Neuron (in vitro differentiated cells): ENCODE data around the gene GAST.
"Not testable (repeated sequence)": the region's sequence is repeated elsewhere in the genome, so short reads cannot be mapped to it uniquely, and the experiment has no call there.

Experiments
- H2AFZ ChIP-seq: one replicate; pipeline ENCODE4 v1.6.1; 2013; ENCODE audit warnings: low read depth, mild to moderate bottlenecking, inconsistent platforms, low read length, moderate library complexity
- H3K27me3 ChIP-seq: one replicate; pipeline ENCODE4 v1.6.1; 2013; ENCODE audit warnings: low read length; ENCODE audit not compliant: insufficient read depth
- H3K36me3 ChIP-seq: one replicate; pipeline ENCODE4 v1.6.1; 2013; ENCODE audit warnings: low read length; ENCODE audit not compliant: insufficient read depth
- H3K4me1 ChIP-seq: one replicate; pipeline ENCODE4 v1.6.1; 2013; ENCODE audit warnings: low read length; ENCODE audit not compliant: insufficient read depth
- H3K4me3 ChIP-seq: 2 replicates; pipeline ENCODE4 v1.5.1; 2013; ENCODE audit warnings: mild to moderate bottlenecking, low read length, moderate library complexity
- H3K9me3 ChIP-seq: one replicate; pipeline ENCODE4 v1.6.1; 2013; ENCODE audit warnings: low read length

Gene GAST, protein sequence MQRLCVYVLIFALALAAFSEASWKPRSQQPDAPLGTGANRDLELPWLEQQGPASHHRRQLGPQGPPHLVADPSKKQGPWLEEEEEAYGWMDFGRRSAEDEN

DNA sequence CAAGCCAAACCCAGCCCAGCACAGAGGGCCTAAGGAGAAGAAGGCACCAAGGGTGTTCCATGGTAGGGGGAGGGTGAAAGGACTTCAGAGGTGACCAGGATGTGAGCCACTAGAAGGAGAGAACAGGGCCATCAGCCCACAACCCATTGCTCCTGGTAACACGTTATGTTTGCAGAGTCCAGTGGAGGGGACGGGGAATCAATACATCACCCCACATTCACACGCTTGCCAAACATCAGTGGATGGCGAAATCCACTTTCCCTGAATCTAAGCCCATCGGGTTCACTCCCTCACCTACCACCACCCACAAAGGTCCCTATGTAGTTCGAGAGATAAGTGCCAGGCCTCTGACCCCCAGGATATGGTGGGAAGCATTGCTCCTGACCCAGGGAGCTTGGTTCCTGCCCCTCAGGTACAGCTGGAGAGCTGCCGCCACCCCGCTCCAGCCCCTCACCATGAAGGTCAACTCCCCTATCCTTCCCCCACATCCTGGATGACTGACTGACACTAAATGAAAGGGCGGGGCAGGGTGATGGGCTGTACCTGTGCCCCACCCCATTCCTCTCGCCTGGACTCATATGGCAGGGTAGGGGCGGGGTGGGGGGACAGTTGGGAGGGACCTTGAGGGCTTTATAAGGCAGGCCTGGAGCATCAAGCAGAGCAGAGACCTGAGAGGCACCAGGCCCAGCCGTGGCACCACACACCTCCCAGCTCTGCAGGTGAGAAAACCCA lies at the start of gene GAST:
Gene GAST (plus strand): TSS at position 663 of the 732 bp plus-strand sequence. CDS start 3,106 bp downstream, outside the sequence.
- no peak within 1 kb of the TSS for H3K4me3 ChIP-seq
- H3K36me3 ChIP-seq = no peaks in the 10 kb centered on the region
- H3K27me3 ChIP-seq = peaks cover 2% of the 10 kb centered on the region
- H3K9me3 ChIP-seq = peaks cover 3% of the 10 kb centered on the region
- H3K4me1 ChIP-seq = peaks cover 10% of the 10 kb centered on the region
- H2AFZ ChIP-seq = no peak within 1 kb of the TSS

DNA sequence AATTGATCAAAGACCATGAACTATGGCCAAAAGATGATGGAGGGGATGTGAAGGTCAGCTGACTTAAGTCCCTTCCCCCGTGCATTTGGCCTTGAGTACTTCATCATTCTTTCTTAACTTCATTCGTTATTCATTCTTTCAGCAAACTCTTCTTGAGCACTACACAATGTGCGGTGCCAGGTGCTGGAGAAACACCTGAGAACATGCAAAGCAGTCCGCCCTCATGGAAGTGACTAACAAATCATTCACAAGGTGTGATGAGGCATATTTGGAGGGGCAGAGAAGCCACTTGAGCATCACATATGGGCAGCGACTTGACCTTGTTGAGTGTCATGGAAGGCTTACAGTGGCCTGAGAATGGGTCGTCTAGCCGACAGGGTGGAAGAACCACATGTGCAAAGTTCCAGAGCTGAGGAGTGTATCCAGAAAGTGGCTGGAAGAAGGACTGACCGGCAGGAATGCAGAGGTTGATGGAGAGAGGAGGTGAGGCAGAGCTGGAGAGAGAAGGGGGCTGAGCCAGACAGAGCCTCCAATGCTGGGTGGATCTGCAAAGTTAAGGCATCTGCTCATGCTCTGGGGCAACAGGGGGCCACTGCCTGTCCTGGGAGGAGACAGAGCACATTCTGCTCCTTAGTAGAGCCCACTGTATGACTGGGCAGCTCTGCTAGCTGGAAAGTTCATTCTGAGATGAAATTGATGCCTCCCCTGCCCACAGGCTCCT lies 48.5 kb upstream of the GAST start:
- H3K36me3 ChIP-seq = no peaks in the 10 kb centered on the region
- H3K4me3 ChIP-seq = no peak overlapping the region
- peaks cover 15% of the 10 kb centered on the region for H3K4me1 ChIP-seq
- H3K9me3 ChIP-seq = no peaks in the 10 kb centered on the region
- no peak overlapping the region for H2AFZ ChIP-seq
- peaks cover 9% of the 10 kb centered on the region for H3K27me3 ChIP-seq

DNA sequence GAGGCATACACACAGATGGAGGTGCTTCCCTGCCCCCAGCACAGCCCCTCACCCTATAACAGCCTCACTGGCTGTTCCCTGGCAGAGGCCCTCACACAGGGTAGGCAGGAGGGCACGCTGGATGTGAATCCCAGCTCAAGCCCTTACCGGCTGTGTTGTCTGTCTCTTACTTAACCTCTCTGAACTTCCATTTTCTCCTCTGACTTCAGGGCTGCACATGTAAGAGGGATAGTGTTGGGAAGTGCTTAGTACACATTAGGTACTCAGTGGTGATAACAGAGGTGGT lies 48.0 kb upstream of the GAST start:
- no peaks in the 10 kb centered on the region for H3K36me3 ChIP-seq
- H3K4me3 ChIP-seq = no peak overlapping the region
- peaks cover 15% of the 10 kb centered on the region for H3K4me1 ChIP-seq
- H2AFZ ChIP-seq = no peak overlapping the region
- H3K27me3 ChIP-seq = peaks cover 5% of the 10 kb centered on the region
- no peaks in the 10 kb centered on the region for H3K9me3 ChIP-seq

DNA sequence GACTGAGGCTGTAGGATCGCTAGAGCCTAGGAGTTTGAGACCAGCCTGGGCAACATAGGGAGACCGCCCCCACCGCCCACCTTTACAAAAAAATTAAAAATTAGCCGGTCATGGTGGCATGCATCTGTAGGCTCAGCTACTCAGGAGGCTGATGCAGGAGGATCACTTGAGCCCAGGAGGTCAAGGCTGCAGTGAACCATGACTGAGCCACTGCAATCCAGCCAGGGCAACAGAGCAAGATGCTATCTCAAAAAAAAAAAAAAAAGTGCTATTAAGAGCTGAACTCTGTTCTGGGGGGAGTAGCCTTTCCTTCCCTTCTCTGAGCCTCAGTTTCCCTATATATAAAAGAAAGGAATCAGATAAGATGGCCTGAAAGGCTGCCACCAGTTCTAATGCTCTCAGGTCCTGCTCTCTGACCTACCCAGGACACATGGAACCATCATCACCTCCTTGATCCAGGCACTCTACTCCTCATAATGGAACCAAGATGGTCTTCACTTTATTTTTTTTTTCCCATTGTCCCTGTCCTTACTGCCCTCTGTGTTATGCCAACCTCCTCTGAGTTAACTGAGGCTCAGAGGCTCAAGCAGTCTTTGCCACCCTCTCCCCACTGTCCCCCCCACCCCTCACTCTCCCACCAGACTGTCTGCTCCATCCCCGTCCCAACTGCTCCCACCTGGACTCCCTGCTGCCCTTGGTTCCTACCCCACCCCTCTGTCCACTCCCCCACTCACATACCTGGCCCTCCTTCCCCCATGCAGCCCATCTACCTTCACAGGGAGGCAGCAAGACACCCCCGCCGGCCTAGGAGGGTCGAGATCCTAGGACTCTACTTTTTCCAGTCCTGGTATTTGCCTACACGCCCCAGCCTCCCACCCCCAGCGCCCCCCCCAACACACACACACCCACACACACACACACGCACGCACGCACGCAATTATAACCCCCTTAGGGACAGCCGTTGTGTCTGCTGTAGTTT lies 47.3 kb upstream of the GAST start:
- Histone ChIP-seq H3K36me3 (no peaks in the 10 kb centered on the region), H3K27me3 (peaks cover 5% of the 10 kb centered on the region), H3K4me1 (peaks cover 15% of the 10 kb centered on the region), H3K9me3 (no peaks in the 10 kb centered on the region), H3K4me3 (no peak overlapping the region), H2AFZ (no peak overlapping the region)

DNA sequence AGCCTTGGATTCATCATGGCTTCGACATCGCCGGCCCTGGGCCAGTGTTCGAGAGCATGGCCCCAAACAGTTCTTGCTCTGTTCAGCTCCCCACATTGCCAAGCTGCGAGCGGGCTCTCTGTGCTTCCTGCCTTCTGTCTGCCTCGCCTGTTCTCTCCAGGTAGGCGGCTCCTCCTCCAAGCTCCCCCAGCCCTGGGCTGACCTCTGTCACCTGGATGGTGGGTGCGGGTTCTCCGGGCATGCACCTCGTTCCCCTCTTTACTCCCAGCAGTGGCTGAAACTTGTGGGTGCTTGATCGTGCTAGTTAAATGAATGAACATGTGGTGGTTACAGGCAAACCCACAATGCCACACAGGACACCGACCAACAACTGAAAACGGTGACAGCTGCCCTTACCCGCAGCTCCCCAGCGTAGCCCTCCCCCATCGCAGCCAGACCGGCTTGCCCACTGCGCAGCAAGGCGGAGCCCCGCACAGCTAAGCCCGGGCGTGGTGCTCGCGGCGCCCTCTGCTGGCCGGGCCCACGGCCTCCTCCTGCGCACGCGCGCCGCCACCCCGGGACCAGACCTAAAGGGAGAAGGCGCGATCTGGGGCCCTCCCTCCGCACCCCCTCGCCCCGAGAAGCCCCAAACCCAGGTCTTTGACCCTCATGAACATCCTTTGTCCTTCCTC lies 46.4 kb upstream of the GAST start:
- Histone ChIP-seq H3K27me3 (peaks cover 5% of the 10 kb centered on the region), H2AFZ (peak overlapping the region; percentile 89), H3K9me3 (no peaks in the 10 kb centered on the region), H3K4me3 (peak overlapping the region; percentile 48), H3K36me3 (no peaks in the 10 kb centered on the region), H3K4me1 (peaks cover 15% of the 10 kb centered on the region)

DNA sequence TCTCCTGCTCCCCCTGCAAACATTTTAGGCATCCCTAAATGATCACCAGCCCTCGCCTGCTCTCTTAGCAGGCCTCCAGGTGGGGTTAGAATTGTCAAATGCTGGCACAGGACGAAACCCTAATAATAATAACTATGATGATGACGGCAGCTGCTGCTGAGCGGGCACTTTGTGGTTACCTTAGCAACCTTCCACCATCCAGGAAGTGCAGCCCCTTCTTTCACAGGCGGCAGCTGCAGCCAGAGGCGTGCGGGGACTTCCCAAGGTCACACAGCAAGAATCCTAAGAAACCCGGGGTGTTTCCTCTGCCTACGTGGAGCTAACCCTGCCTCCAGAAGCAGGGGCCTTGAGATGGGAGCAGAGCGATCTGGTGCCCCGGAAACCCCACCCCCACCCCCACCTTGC lies 45.9 kb upstream of the GAST start:
- no peaks in the 10 kb centered on the region for H3K9me3 ChIP-seq
- H3K4me1 ChIP-seq = peaks cover 15% of the 10 kb centered on the region
- H3K27me3 ChIP-seq = peaks cover 5% of the 10 kb centered on the region
- no peaks in the 10 kb centered on the region for H3K36me3 ChIP-seq
- peak overlapping the region; percentile 48 for H3K4me3 ChIP-seq
- peak overlapping the region; percentile 89 for H2AFZ ChIP-seq

DNA sequence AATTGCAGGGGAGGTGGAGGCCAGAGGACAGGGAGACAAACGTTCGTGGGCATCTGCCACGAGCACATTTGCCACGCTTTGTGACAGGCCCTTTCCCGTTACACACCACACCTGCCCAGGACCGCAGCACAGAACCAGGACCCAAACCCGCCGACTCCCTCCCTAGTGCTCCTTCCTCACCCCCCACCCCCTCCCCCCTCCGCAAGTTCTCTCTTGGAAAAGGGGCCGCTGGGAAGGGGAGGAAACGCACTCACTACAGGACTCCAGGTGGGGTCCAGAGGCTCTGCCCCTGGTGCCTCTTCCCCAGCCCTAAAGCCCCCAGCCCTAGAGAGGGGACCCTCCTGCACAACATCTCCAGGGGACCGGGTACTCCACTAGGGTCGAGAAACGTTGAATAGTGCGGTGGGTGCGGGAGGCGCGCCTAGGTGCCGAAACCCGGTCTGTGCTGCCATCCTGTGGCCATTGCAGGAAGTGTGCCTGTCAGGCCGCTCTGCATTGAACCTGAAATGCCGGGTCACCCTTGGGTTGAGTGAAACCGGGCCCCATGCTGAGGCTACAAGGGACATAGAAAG lies 45.3 kb upstream of the GAST start:
- peak overlapping the region; percentile 48 for H3K4me3 ChIP-seq
- H3K27me3 ChIP-seq = peaks cover 5% of the 10 kb centered on the region
- peaks cover 15% of the 10 kb centered on the region for H3K4me1 ChIP-seq
- no peaks in the 10 kb centered on the region for H3K9me3 ChIP-seq
- peak overlapping the region; percentile 48 for H2AFZ ChIP-seq
- no peaks in the 10 kb centered on the region for H3K36me3 ChIP-seq

DNA sequence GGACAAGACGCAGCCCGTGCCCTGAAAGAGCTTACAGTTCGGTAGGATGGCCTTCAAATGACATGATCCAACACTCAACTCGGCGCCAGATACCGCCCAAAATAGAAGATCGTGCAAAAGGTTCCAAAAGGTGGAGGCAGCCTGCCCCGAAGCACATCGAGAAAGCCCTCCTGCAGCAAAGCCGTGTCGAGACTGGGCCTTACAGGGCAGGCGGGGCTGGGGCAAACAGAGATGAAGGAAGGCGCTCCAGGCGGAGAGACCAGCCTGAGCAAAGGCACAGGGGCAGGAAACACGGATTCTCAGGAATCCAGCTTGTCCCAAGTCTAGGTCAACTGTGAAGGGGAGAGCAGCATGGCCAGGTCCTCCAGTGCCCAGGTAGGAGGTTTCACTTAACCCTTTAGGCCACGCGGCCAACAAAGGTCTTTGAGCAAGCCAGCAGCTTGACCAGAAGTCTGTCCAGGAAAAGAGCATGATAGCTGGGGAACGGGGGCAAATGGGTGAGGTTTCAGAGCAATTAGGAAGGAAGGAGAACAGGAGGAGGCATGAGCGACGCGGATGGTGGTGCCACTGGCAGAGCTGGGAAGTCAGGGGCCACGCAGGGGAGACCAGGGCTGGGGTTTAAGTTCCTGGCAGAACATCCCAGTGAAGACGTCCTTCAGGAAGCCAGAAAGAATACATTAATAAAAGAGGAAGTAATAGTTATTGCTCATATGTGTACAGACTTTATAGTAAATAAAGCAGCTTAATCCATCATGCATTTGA lies 44.7 kb upstream of the GAST start:
- Histone ChIP-seq H3K4me1 (peaks cover 15% of the 10 kb centered on the region), H3K9me3 (no peaks in the 10 kb centered on the region), H2AFZ (peak overlapping the region; percentile 48), H3K36me3 (no peaks in the 10 kb centered on the region), H3K27me3 (peaks cover 5% of the 10 kb centered on the region), H3K4me3 (no peak overlapping the region)

DNA sequence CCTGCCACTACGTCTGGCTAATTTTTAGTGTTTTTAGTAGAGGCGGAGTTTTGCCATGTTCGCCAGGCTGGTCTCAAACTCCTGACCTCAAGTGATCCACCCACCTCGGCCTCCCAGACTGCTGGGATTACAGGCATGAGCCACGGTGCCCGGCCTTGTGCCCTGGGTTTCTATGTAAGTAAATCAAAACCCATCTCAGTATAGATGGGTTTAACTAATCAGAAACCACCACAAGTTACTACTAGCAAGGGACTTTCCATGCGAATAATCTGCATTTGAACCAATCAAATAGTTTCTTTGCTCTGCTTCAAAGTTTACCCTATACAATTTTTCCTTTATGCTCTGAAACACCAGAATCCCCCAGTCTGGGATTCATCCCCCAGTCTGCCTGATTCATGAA lies 40.0 kb upstream of the GAST start:
- Histone ChIP-seq H3K9me3 (no peaks in the 10 kb centered on the region), H3K27me3 (peaks cover 5% of the 10 kb centered on the region), H3K4me1 (peaks cover 2% of the 10 kb centered on the region), H3K36me3 (no peaks in the 10 kb centered on the region), H2AFZ (no peak overlapping the region), H3K4me3 (no peak overlapping the region)

DNA sequence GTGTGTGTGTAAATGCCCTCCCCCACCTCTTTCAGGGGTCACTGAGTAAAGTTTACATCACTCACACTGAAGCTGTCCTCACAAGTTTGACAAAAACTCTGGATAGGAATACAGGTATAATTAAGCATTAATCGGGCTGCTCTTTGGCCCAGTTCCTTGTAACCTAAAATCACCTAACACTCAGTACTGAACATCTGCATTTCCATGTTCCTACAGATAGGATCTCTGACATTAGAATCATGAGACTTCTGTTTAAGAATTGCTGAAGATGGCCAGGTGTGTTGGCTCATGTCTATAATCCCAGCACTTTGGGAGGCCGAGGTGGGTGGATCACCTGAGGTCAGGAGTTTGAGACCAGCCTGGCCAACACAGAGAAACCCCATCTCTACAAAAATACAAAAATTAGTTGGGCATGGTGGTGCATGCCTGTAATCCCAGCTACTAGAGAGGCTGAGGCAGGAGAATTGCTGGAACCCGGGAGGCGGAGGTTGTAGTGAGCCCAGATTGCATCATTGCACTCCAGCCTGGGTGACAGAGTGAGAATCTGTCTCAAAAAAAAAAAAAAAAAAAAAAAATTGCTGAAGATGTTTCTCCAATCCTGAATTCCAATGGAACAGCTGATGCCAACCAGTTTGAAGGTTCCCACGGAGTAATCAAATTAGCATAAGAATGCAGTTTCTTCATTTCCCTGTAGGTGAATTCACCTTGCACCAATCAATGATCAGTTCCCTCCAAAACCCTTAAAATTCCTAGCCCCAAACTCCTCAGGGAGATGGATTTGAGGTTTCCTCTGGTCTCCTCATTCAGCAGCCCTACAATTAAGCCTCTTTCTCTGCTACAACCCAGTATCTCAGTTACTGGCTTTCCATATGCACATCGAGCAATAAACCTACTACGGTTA lies 36.7 kb upstream of the GAST start:
- not testable (repeated sequence) for H3K36me3 ChIP-seq, H3K4me1 ChIP-seq, H3K9me3 ChIP-seq, H3K27me3 ChIP-seq, H3K4me3 ChIP-seq, H2AFZ ChIP-seq

DNA sequence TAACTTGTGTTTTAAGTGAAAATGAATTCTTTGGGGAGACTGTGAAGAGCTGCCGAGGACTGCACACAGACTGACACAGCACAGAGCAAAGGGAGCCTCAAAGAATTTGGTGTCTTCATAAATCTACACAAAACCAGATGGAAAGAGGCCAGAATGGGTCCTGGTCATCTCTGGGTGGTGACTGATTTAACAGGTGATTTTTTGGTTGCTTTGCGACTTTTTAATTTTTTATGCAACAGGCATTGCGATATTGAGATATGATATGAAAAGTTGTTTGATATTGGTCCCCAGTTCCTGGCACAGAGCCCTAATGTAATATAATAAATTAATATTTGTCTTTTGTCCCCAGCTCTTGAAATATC lies 36.1 kb upstream of the GAST start:
- Histone ChIP-seq H3K27me3 (no peaks in the 10 kb centered on the region), H3K36me3 (no peaks in the 10 kb centered on the region), H3K4me1 (no peaks in the 10 kb centered on the region), H3K4me3 (no peak overlapping the region), H2AFZ (no peak overlapping the region), H3K9me3 (no peaks in the 10 kb centered on the region)
